GM04503 (cell line): ENCODE measurements around the gene LARP1.
"Not testable (repeated sequence)": the region's sequence is repeated elsewhere in the genome, so short reads cannot be mapped to it uniquely, and the experiment has no call there.

Experiments used
- DNase-seq: peaks from one replicate; pipeline ENCODE4 v3.0.0-alpha.2; 2012; ENCODE audit warnings: low read depth

LARP1 gene

GRCh38 chr5:154793599-154794524 is 38.7 kb downstream of the LARP1 start:
- DNase-seq: no peak

GRCh38 chr5:154794525-154795234 is 39.5 kb downstream of the LARP1 start:
- no peak for DNase-seq

- DNase-seq: no peak
These were observed 40.0 kb downstream of the LARP1 start for GRCh38 chr5:154795235-154795596.

- DNase-seq: no peak
These were observed 42.6 kb downstream of the LARP1 start for GRCh38 chr5:154797762-154798161.

DNA sequence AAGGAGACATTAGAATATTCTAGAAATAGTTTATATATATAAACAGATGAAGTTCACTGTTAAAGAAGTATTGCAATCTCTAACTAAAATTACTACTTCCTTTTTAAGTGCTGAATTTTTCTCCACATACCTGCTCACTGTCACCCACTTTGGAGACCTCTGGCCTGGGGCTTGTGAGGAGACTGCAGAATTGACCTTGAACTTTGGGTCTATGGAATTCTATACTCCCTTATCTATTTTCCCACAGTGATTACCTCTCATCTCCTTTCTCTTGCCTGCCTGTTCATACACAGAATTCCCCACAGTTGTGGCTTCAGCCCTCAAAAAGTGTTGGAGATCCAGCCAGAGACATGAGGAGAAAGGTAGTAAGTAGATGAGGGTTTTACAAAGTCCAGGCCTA is 45.4 kb downstream of the LARP1 start:
- no peak for DNase-seq

GRCh38 chr5:154801083-154801482 is 45.9 kb downstream of the LARP1 start:
- DNase-seq: no peak

DNA sequence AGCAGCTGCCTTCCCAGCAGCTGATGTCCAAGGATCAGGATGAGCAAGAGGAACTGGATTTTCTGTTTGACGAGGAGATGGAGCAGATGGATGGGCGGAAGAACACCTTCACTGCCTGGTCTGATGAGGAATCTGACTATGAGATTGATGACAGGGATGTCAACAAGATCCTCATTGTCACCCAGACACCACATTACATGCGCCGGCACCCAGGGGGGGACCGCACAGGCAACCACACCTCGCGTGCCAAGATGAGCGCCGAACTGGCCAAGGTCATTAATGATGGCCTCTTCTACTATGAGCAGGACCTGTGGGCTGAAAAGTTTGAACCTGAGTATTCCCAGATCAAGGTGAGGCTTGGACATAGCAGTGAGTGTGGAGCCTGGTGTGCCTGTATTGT is 46.9 kb downstream of the LARP1 start:
- no peak for DNase-seq

- no peak for DNase-seq
These were observed 51.0 kb downstream of the LARP1 start for GRCh38 chr5:154806176-154806575.

DNA sequence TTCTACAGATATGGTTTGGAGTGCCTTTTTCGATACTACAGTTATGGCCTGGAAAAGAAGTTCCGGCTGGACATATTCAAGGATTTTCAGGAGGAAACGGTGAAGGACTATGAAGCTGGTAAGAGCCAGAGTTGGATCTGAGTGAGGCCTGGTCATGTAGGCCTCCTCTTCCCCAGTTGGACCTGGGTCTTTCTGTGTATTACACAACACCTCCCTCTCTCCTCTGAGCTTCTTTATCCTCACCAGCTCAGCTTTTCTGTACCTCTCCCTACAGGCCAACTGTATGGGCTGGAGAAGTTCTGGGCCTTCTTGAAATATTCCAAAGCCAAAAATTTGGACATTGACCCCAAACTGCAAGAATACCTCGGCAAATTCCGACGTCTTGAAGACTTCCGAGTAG is 56.1 kb downstream of the LARP1 start:
- DNase-seq: no peak

DNA sequence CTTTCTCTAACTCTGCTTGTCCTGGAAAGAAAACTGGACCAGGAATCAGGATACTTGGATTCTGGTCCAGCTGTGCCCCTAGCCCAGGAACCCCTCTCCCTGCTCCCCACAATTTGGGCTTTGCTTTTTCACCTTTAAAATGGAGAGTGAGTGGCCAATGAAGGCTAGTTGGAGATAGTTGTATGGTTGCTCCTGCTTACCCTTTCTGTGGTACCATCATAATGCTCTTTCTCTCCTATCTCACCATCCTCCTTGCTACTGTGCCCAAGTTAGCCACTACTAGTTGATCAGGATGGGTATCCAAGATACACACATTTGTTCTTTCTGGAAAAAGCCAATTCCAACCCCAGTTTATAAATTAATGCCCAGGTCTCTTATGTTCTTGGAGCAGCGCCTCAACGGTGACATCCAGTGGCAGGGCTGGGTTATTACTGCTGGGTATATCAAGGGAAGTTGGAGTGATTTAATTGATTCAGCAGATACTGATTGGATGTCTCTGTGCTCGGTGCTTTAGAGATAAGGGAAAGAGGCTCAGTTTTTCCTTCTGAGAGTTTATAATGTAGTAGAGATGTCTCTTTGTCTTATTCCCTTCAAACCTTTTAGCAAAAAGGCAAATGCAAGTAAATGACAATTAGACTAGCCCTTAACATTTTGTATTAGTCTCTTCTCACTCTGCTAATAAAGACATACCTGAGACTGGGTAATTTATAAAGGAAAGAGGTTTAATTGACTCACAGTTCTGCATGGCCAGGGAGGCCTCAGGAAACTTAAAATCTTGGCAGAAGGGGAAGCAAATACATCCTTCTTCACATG is 56.7 kb downstream of the LARP1 start:
- peak; percentile 18 for DNase-seq

- DNase-seq: no peak
These were observed 58.0 kb downstream of the LARP1 start for GRCh38 chr5:154813158-154813557.

GRCh38 chr5:154813736-154814135 is 58.6 kb downstream of the LARP1 start:
- DNase-seq: no peak

DNA sequence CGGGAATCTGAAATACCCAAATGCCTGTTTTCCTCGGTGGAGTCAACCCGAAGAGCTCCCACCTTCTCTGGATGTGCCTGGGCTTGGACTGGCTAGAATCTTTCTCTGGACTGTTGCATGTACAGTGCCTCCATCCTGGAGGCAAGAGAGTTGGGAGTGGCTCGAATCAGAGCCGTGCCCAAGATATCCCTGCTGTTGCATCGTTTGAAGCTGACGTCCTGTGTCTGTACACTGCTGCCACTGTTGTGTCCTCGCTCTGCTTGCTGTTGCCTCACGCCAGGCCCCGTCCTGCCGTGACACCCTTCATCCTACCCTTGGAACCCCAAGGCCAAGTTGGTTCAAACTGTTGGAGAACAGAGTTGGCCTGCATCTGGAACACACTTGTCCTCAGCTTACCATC is 59.8 kb downstream of the LARP1 start:
- no peak for DNase-seq

GRCh38 chr5:154815684-154816247 is 60.6 kb downstream of the LARP1 start:
- DNase-seq: no peak

DNA sequence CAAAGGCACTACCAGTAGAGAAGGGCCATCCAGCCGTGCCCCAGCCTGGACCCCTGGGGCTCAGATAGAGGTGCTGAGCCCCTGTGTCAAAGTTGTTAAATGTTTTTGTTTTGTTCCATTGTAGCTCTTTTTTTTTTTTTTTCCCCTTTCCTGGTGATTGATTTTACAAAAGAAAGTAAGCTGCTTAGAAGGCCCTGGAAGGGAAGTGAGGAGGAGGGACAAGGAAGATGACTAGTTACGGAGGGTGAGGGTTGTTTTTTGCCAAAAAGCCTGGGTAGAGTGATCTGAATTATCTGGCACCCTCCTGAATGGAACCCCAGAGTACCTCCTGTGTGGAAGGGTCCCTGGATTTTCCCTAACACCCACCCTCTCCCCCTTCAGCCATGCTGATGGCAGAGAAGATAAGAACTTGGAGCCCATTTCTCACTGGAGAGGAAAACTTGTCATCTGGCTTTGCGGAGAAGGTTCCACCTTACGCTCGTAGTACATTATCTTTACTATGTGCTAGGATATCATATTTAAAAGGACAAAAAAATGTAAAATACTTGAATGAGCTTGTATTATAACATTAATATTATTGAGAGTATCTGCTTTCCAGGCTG is 61.8 kb downstream of the LARP1 start:
- no peak for DNase-seq

DNA sequence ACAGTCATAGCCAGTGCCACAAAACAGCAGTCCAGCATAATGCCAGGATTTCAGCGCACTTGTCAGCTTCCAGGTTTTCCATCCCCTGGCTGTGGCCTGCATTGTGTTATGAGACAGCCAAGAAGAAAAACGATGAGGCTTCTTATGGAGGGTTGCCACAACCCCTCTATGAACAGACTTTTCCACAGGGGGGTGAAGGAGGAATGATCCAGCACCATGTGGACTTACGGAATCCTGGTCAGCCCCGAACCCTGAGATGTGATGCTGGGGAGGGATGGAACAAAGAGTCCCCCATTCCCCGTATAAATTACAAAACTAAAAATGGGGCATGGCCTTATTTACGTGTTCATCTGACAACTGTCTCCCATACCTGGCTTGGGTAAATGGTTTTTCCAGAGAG is 62.6 kb downstream of the LARP1 start:
- DNase-seq: no peak

GRCh38 chr5:154818471-154819116 is 63.4 kb downstream of the LARP1 start:
- DNase-seq: no peak

- no peak for DNase-seq
These were observed 64.4 kb downstream of the LARP1 start for GRCh38 chr5:154819546-154819945.

DNA sequence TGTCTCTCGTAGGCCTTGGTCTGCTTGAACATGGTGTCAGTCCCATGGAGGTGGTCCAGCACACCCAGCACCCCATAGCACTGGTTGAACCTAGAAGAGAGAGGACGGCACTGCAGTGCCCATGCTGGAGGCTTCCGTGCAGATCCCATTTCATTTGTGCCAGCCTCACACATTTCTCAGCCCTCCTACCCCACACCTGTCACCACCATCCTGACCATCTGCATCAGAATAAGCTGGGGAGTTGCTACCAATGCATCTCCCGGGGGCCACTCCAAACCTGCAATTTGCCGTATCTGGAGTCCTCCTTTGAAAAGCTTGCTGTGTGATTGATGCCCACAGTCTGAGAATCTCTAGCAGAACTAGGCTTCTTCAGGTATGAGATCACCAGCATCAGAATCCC is 65.2 kb downstream of the LARP1 start:
- no peak for DNase-seq

DNA sequence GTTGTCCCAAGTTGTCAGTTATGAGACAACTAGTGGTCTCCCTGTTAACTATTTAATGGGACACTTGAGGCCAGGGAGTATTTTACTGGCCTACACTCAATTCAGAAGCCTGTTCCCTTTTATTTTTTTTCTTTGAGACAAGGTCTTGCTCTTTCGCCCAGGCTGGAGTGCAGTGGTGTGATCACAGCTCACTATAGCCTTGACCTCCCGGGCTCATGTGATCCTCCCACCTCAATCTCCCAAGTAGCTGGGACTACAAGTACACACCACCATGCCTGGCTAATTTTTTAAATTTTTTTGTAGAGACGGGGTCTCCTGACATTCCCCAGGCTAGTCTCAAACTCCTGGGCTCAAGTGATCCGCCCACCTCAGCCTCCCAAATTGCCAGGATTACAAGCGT is 67.7 kb downstream of the LARP1 start:
- not testable (repeated sequence) for DNase-seq

GRCh38 chr5:154823605-154824004 is 68.4 kb downstream of the LARP1 start:
- no peak for DNase-seq
